ENCODE data around the gene LMBR1. TPM values are rescaled to one million over a fixed set of nuclear protein-coding genes. Genes with fewer than 3 reads are reported as not detected.
"Not testable (repeated sequence)": the region's sequence is repeated elsewhere in the genome, so short reads cannot be mapped to it uniquely, and the experiment has no call there.

LMBR1 gene
- total RNA-seq, 2 experiments from 2014 or later, result 47.5 to 50.4 TPM

GRCh38 chr7:156698512-156698911 is 194.5 kb downstream of the LMBR1 start:
- not testable (repeated sequence) for H3K27ac Mint-ChIP-seq, DNase-seq, H3K4me3 Mint-ChIP-seq, H3K27me3 Mint-ChIP-seq, H3K4me1 Mint-ChIP-seq
- H3K36me3 Mint-ChIP-seq, result peaks cover 73% of the 10 kb centered on the region
- H3K9me3 Mint-ChIP-seq, result peaks cover 40% of the 10 kb centered on the region

GRCh38 chr7:156697283-156697682 is 195.7 kb downstream of the LMBR1 start:
- DNase-seq, H3K27ac Mint-ChIP-seq, H3K4me1 Mint-ChIP-seq, H3K27me3 Mint-ChIP-seq, H3K4me3 Mint-ChIP-seq: not testable (repeated sequence)
- Mint-ChIP-seq H3K9me3 (peaks cover 44% of the 10 kb centered on the region), H3K36me3 (peaks cover 75% of the 10 kb centered on the region)

- no peak for DNase-seq
- no peak overlapping the region for H3K27ac Mint-ChIP-seq
- peaks cover 32% of the 10 kb centered on the region for H3K9me3 Mint-ChIP-seq
- H3K27me3 Mint-ChIP-seq, result no peaks in the 10 kb centered on the region
- no peak overlapping the region for H3K4me3 Mint-ChIP-seq
- peaks cover 57% of the 10 kb centered on the region for H3K36me3 Mint-ChIP-seq
- H3K4me1 Mint-ChIP-seq, result peaks cover 5% of the 10 kb centered on the region
Measured at GRCh38 chr7:156693627-156694026, 199.4 kb downstream of the LMBR1 start.

GRCh38 chr7:156692849-156693248 is 200.1 kb downstream of the LMBR1 start:
- H3K4me3 Mint-ChIP-seq, result no peak overlapping the region
- H3K27ac Mint-ChIP-seq, result no peak overlapping the region
- H3K36me3 Mint-ChIP-seq, result peaks cover 50% of the 10 kb centered on the region
- DNase-seq, result no peak
- H3K27me3 Mint-ChIP-seq, result no peaks in the 10 kb centered on the region
- peaks cover 5% of the 10 kb centered on the region for H3K4me1 Mint-ChIP-seq
- H3K9me3 Mint-ChIP-seq, result peaks cover 30% of the 10 kb centered on the region

- Mint-ChIP-seq H3K9me3 (peaks cover 21% of the 10 kb centered on the region), H3K4me3 (no peak overlapping the region), H3K4me1 (peaks cover 5% of the 10 kb centered on the region), H3K36me3 (peaks cover 40% of the 10 kb centered on the region), H3K27me3 (no peaks in the 10 kb centered on the region), H3K27ac (no peak overlapping the region)
- DNase-seq, result no peak
Measured at GRCh38 chr7:156691764-156692163, 201.2 kb downstream of the LMBR1 start.

- Mint-ChIP-seq H3K9me3 (no peaks in the 10 kb centered on the region), H3K4me3 (no peak overlapping the region), H3K36me3 (no peaks in the 10 kb centered on the region), H3K4me1 (no peaks in the 10 kb centered on the region), H3K27ac (no peak overlapping the region), H3K27me3 (no peaks in the 10 kb centered on the region)
- no peak for DNase-seq
Measured at GRCh38 chr7:156684661-156685060, 208.3 kb downstream of the LMBR1 start.

- Mint-ChIP-seq H3K4me1 (no peaks in the 10 kb centered on the region), H3K9me3 (no peaks in the 10 kb centered on the region), H3K27me3 (no peaks in the 10 kb centered on the region), H3K27ac (no peak overlapping the region), H3K4me3 (no peak overlapping the region), H3K36me3 (no peaks in the 10 kb centered on the region)
- DNase-seq, result no peak
Measured at GRCh38 chr7:156684251-156684650, 208.7 kb downstream of the LMBR1 start.

- no peak overlapping the region for H3K4me3 Mint-ChIP-seq
- no peak for DNase-seq
- H3K4me1 Mint-ChIP-seq, result no peaks in the 10 kb centered on the region
- H3K36me3 Mint-ChIP-seq, result no peaks in the 10 kb centered on the region
- no peaks in the 10 kb centered on the region for H3K27me3 Mint-ChIP-seq
- no peaks in the 10 kb centered on the region for H3K9me3 Mint-ChIP-seq
- H3K27ac Mint-ChIP-seq, result no peak overlapping the region
Measured at GRCh38 chr7:156682928-156683327, 210.1 kb downstream of the LMBR1 start.

- peaks cover 5% of the 10 kb centered on the region for H3K36me3 Mint-ChIP-seq
Measured at GRCh38 chr7:156680281-156680680, 212.7 kb downstream of the LMBR1 start.

GRCh38 chr7:156677374-156678054 is 215.5 kb downstream of the LMBR1 start:
- H3K27ac Mint-ChIP-seq, result no peak overlapping the region
- H3K4me1 Mint-ChIP-seq, result no peaks in the 10 kb centered on the region
- no peak overlapping the region for H3K4me3 Mint-ChIP-seq
- H3K36me3 Mint-ChIP-seq, result peaks cover 8% of the 10 kb centered on the region
- DNase-seq, result no peak
- no peaks in the 10 kb centered on the region for H3K27me3 Mint-ChIP-seq
- H3K9me3 Mint-ChIP-seq, result no peaks in the 10 kb centered on the region

More at GRCh38 chr7:156680281-156680680, 212.7 kb downstream of the LMBR1 start:
- Mint-ChIP-seq H3K27ac (no peak overlapping the region), H3K4me1 (no peaks in the 10 kb centered on the region), H3K4me3 (no peak overlapping the region), H3K27me3 (no peaks in the 10 kb centered on the region), H3K9me3 (no peaks in the 10 kb centered on the region)
- no peak for DNase-seq

- H3K27me3 Mint-ChIP-seq, result no peaks in the 10 kb centered on the region
- H3K27ac Mint-ChIP-seq, result no peak overlapping the region
- H3K4me1 Mint-ChIP-seq, result no peaks in the 10 kb centered on the region
- H3K4me3 Mint-ChIP-seq, result no peak overlapping the region
- no peak for DNase-seq
- peaks cover 8% of the 10 kb centered on the region for H3K36me3 Mint-ChIP-seq
- H3K9me3 Mint-ChIP-seq, result no peaks in the 10 kb centered on the region
Measured at GRCh38 chr7:156676263-156676662, 216.7 kb downstream of the LMBR1 start.

- Mint-ChIP-seq H3K4me3 (no peak overlapping the region), H3K9me3 (no peaks in the 10 kb centered on the region), H3K27me3 (no peaks in the 10 kb centered on the region), H3K36me3 (peaks cover 8% of the 10 kb centered on the region), H3K27ac (no peak overlapping the region), H3K4me1 (no peaks in the 10 kb centered on the region)
- DNase-seq, result no peak
Measured at GRCh38 chr7:156675721-156676120, 217.3 kb downstream of the LMBR1 start.

- H3K9me3 Mint-ChIP-seq, result no peaks in the 10 kb centered on the region
- no peaks in the 10 kb centered on the region for H3K4me1 Mint-ChIP-seq
- no peak for DNase-seq
- peaks cover 8% of the 10 kb centered on the region for H3K36me3 Mint-ChIP-seq
- H3K4me3 Mint-ChIP-seq, result no peak overlapping the region
- H3K27me3 Mint-ChIP-seq, result no peaks in the 10 kb centered on the region
- no peak overlapping the region for H3K27ac Mint-ChIP-seq
Measured at GRCh38 chr7:156673902-156674301, 219.1 kb downstream of the LMBR1 start.

GRCh38 chr7:156673454-156673853 is 219.5 kb downstream of the LMBR1 start:
- DNase-seq, result no peak
- H3K36me3 Mint-ChIP-seq, result peaks cover 8% of the 10 kb centered on the region
- H3K27me3 Mint-ChIP-seq, result no peaks in the 10 kb centered on the region
- H3K4me1 Mint-ChIP-seq, result no peaks in the 10 kb centered on the region
- no peak overlapping the region for H3K27ac Mint-ChIP-seq
- H3K9me3 Mint-ChIP-seq, result no peaks in the 10 kb centered on the region
- H3K4me3 Mint-ChIP-seq, result no peak overlapping the region

GRCh38 chr7:156669035-156669828 is 223.8 kb downstream of the LMBR1 start:
- no peaks in the 10 kb centered on the region for H3K9me3 Mint-ChIP-seq
- H3K36me3 Mint-ChIP-seq, result no peaks in the 10 kb centered on the region
- H3K4me1 Mint-ChIP-seq, result no peaks in the 10 kb centered on the region
- H3K27ac Mint-ChIP-seq, result no peak overlapping the region
- DNase-seq, result no peak
- H3K4me3 Mint-ChIP-seq, result no peak overlapping the region
- H3K27me3 Mint-ChIP-seq, result no peaks in the 10 kb centered on the region
